Neuron (in vitro differentiated cells): Measurements from ENCODE around the gene KRTAP10-3.

Source experiments
- H2AFZ ChIP-seq: one replicate; pipeline ENCODE4 v1.6.1; 2013; ENCODE audit warnings: low read depth, mild to moderate bottlenecking, inconsistent platforms, low read length, moderate library complexity
- H3K27me3 ChIP-seq: one replicate; pipeline ENCODE4 v1.6.1; 2013; ENCODE audit warnings: low read length; ENCODE audit not compliant: insufficient read depth
- H3K36me3 ChIP-seq: one replicate; pipeline ENCODE4 v1.6.1; 2013; ENCODE audit warnings: low read length; ENCODE audit not compliant: insufficient read depth
- H3K4me1 ChIP-seq: one replicate; pipeline ENCODE4 v1.6.1; 2013; ENCODE audit warnings: low read length; ENCODE audit not compliant: insufficient read depth
- H3K4me3 ChIP-seq: 2 replicates; pipeline ENCODE4 v1.5.1; 2013; ENCODE audit warnings: mild to moderate bottlenecking, low read length, moderate library complexity
- H3K9me3 ChIP-seq: one replicate; pipeline ENCODE4 v1.6.1; 2013; ENCODE audit warnings: low read length

Gene KRTAP10-3

GRCh38 chr21:44539046-44539445 lies 19.5 kb downstream of the KRTAP10-3 start:
- no peaks in the 10 kb centered on the region for H3K36me3 ChIP-seq
- H2AFZ ChIP-seq, result no peak overlapping the region
- H3K4me1 ChIP-seq, result no peaks in the 10 kb centered on the region
- H3K9me3 ChIP-seq, result peaks cover 4% of the 10 kb centered on the region
- H3K27me3 ChIP-seq, result peaks cover 5% of the 10 kb centered on the region
- no peak overlapping the region for H3K4me3 ChIP-seq

GRCh38 chr21:44537930-44538911 lies 20.4 kb downstream of the KRTAP10-3 start:
- Histone ChIP-seq H3K9me3 (peaks cover 4% of the 10 kb centered on the region), H3K4me3 (no peak overlapping the region), H3K4me1 (no peaks in the 10 kb centered on the region), H3K36me3 (no peaks in the 10 kb centered on the region), H2AFZ (no peak overlapping the region), H3K27me3 (peaks cover 5% of the 10 kb centered on the region)

- Histone ChIP-seq H3K9me3 (peaks cover 4% of the 10 kb centered on the region), H2AFZ (no peak overlapping the region), H3K27me3 (peaks cover 5% of the 10 kb centered on the region)
Observed at GRCh38 chr21:44535963-44536362, 22.6 kb downstream of the KRTAP10-3 start.

GRCh38 chr21:44534688-44535087 lies 23.9 kb downstream of the KRTAP10-3 start:
- Histone ChIP-seq H2AFZ (no peak overlapping the region), H3K9me3 (peaks cover 4% of the 10 kb centered on the region), H3K36me3 (no peaks in the 10 kb centered on the region), H3K4me1 (no peaks in the 10 kb centered on the region), H3K4me3 (no peak overlapping the region), H3K27me3 (peaks cover 10% of the 10 kb centered on the region)

More at GRCh38 chr21:44535963-44536362, 22.6 kb downstream of the KRTAP10-3 start:
- Histone ChIP-seq H3K4me3 (no peak overlapping the region), H3K36me3 (no peaks in the 10 kb centered on the region), H3K4me1 (no peaks in the 10 kb centered on the region)

GRCh38 chr21:44533891-44534627 lies 24.5 kb downstream of the KRTAP10-3 start:
- Histone ChIP-seq H3K4me3 (no peak overlapping the region), H3K9me3 (peaks cover 4% of the 10 kb centered on the region), H3K27me3 (peaks cover 10% of the 10 kb centered on the region), H3K36me3 (no peaks in the 10 kb centered on the region), H2AFZ (no peak overlapping the region), H3K4me1 (no peaks in the 10 kb centered on the region)

- Histone ChIP-seq H3K36me3 (no peaks in the 10 kb centered on the region), H3K4me3 (no peak overlapping the region), H3K9me3 (peaks cover 4% of the 10 kb centered on the region), H2AFZ (no peak overlapping the region), H3K27me3 (peaks cover 10% of the 10 kb centered on the region), H3K4me1 (no peaks in the 10 kb centered on the region)
Observed at GRCh38 chr21:44533121-44533890, 25.3 kb downstream of the KRTAP10-3 start.

- peaks cover 3% of the 10 kb centered on the region for H3K9me3 ChIP-seq
- no peak overlapping the region for H3K4me3 ChIP-seq
- H3K36me3 ChIP-seq, result no peaks in the 10 kb centered on the region
- H2AFZ ChIP-seq, result no peak overlapping the region
- no peaks in the 10 kb centered on the region for H3K4me1 ChIP-seq
- H3K27me3 ChIP-seq, result peaks cover 10% of the 10 kb centered on the region
Observed at GRCh38 chr21:44532712-44533111, 25.9 kb downstream of the KRTAP10-3 start.

GRCh38 chr21:44531606-44532564 lies 26.7 kb downstream of the KRTAP10-3 start:
- Histone ChIP-seq H3K4me1 (no peaks in the 10 kb centered on the region), H3K36me3 (no peaks in the 10 kb centered on the region), H3K27me3 (peaks cover 8% of the 10 kb centered on the region), H3K9me3 (no peaks in the 10 kb centered on the region), H3K4me3 (no peak overlapping the region), H2AFZ (no peak overlapping the region)

GRCh38 chr21:44530903-44531605 lies 27.5 kb downstream of the KRTAP10-3 start:
- peaks cover 8% of the 10 kb centered on the region for H3K27me3 ChIP-seq
- H3K4me1 ChIP-seq, result no peaks in the 10 kb centered on the region
- H3K4me3 ChIP-seq, result no peak overlapping the region
- H3K9me3 ChIP-seq, result no peaks in the 10 kb centered on the region
- H3K36me3 ChIP-seq, result no peaks in the 10 kb centered on the region
- H2AFZ ChIP-seq, result no peak overlapping the region

GRCh38 chr21:44530221-44530902 lies 28.2 kb downstream of the KRTAP10-3 start:
- peaks cover 5% of the 10 kb centered on the region for H3K27me3 ChIP-seq
- H3K4me3 ChIP-seq, result no peak overlapping the region
- H3K36me3 ChIP-seq, result no peaks in the 10 kb centered on the region
- H3K9me3 ChIP-seq, result no peaks in the 10 kb centered on the region
- no peaks in the 10 kb centered on the region for H3K4me1 ChIP-seq
- H2AFZ ChIP-seq, result no peak overlapping the region

- Histone ChIP-seq H3K4me3 (no peak overlapping the region), H3K27me3 (peaks cover 5% of the 10 kb centered on the region), H3K9me3 (no peaks in the 10 kb centered on the region), H2AFZ (no peak overlapping the region), H3K4me1 (no peaks in the 10 kb centered on the region), H3K36me3 (no peaks in the 10 kb centered on the region)
Observed at GRCh38 chr21:44529503-44530125, 29.0 kb downstream of the KRTAP10-3 start.
